HAP-1 (cell line): Measurements from ENCODE around the gene SP140L.

Experiments used
- DNase-seq, 2 experiments: peaks; one replicate each; pipeline ENCODE4 v3.0.0-alpha.2; 2016 to 2020; ENCODE audit warnings: low spot score in 2 of 2
- H3K27me3 ChIP-seq: fragments of 250-450 bp; sonication (Bioruptor Pico); 2 replicates; pipeline ENCODE4 v1.5.1; 2020; ENCODE audit warnings: low read depth, mild to moderate bottlenecking, moderate library complexity
- H3K36me3 ChIP-seq: fragments of 250-450 bp; sonication (Bioruptor Pico); replicated peaks from 2 replicates; pipeline ENCODE4 v1.5.1; 2020; ENCODE audit warnings: mild to moderate bottlenecking
- H3K4me1 ChIP-seq: fragments of 250-450 bp; sonication (Bioruptor Pico); 2 replicates; pipeline ENCODE4 v1.5.1; 2020; ENCODE audit warnings: mild to moderate bottlenecking
- H3K4me3 ChIP-seq: fragments of 250-450 bp; sonication (Bioruptor Pico); 2 replicates; pipeline ENCODE4 v1.5.1; 2020; ENCODE audit warnings: mild to moderate bottlenecking, moderate library complexity
- H3K9me3 ChIP-seq: fragments of 250-450 bp; sonication (Bioruptor Pico); 2 replicates; pipeline ENCODE4 v1.5.1; 2020; ENCODE audit warnings: mild to moderate bottlenecking, moderate library complexity
- in situ Hi-C: fragments of 300-500 bp; cut with MboI; formaldehyde crosslinking; loops from 3 replicates; pipeline ENCODE4 v1.14.3; 2020; ENCODE audit warnings: low sequenced_read_pairs, inconsistent platforms, mixed read lengths

Gene SP140L

DNA sequence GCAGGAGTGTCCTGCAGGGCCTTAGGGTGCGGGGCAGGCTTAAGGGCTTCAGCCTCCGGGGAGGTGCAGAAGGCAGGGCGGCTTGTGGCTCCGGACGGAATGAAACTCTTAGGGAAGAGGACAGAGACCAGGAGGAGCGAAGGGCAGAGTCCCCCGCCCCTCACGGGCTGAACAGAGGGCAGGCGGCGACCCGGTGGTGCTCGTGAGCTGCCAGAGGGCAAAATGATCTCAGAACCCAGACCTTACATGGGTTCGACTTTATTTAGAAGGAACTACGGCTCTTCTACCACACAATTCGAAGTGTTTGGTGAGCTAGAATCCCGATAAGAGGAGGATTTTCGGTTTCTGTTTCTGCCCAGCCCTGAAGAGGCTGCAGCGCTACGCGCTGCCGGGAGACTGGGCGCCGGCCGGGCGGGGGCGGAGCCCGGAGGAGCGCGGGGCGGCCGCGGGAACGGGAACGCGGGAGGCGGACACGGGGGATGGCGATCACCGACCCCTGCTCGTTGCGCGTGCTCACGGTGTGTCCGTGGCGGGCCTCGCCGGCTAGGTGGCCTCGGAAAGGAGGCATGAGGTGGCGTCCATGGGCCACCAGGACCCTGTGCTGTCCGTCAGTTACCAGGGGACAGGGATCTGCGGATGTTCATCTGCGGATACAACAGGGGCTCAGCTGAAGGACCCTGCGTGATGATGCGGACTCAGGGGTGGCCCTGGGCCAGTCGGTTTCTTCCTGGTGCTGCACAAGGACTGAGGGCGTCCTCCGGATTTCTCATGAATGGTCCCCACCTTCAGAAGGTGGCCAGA lies 84.8 kb downstream of the SP140L start:
- Histone ChIP-seq H3K4me3 (peak overlapping the region; percentile 34), H3K27me3 (no peaks in the 10 kb centered on the region), H3K9me3 (no peaks in the 10 kb centered on the region), H3K36me3 (no peaks in the 10 kb centered on the region), H3K4me1 (peaks cover 2% of the 10 kb centered on the region; the same call in 1 of the 2 replicates)
- DNase-seq = peak; percentile 31 to 61
- in situ Hi-C loops = no loop called here

DNA sequence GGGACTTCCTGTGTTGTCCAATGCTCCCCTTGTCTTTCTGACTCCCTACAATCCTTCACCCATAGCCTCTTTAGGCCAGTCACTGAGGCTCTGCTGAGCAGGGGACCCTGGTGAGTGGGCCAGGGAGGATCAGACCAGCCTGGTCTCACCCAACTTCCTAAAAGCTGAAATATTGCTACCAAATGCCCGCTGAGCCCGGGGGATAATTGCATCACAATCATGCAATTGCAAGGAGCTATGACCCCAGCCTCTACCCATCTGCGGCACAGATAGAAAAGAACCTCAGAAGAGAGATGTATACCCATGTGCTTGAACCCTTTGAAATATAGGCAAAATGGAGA lies 85.3 kb downstream of the SP140L start:
- DNase-seq = no peak
- Histone ChIP-seq H3K27me3 (0 out of 2 replicates have a peak, but pooled peaks cover under 1% of the 10 kb centered on the region), H3K9me3 (no peaks in the 10 kb centered on the region), H3K36me3 (no peaks in the 10 kb centered on the region), H3K4me3 (peak overlapping the region; percentile 34; the same call in 1 of the 2 replicates), H3K4me1 (peaks cover 2% of the 10 kb centered on the region; the same call in 1 of the 2 replicates)
- in situ Hi-C loops = no loop called here

DNA sequence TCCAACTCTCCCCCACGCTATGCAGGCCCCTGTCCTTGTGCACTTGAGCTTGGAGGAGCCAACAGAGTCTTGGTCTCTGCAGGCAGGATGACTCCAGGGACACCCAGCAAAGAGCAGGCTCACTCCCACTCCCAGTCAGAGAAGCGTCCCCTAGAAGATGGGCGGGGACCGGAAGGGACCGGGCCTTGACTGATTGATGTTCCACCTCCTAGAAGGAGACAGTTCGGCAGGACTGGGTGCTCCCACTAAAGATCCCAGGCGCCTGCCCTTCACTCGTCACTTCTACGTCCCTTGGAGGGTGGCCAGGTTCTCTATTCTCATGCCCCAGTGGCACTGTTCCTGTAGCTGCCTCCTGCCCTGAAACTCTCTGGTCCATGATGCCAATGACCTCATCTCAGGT lies 85.9 kb downstream of the SP140L start:
- 0 out of 2 replicates have a peak, but pooled peaks cover 3% of the 10 kb centered on the region for H3K27me3 ChIP-seq
- no peak overlapping the region for H3K4me3 ChIP-seq
- H3K4me1 ChIP-seq = peaks cover 2% of the 10 kb centered on the region; the same call in 1 of the 2 replicates
- H3K9me3 ChIP-seq = no peaks in the 10 kb centered on the region
- in situ Hi-C loops = no loop called here
- no peaks in the 10 kb centered on the region for H3K36me3 ChIP-seq
- no peak for DNase-seq

DNA sequence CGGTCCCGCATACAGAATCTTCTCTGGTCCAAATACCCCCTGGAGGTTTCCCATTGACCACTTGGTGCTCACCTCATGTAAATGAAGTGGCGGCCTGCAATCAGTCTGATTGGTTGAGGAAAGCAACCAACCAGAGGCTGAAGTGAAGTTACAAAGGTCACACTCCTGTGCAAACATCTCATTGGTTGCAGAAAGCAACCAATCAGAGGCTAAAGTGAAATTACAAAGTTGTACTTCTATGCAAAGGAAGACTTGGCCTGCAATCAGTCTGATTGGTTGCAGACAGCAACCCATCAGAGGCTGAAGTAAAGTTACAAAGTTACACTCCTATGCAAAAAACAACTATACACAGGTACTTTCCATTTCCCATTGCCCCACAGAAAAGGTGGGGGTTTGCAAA lies 86.5 kb downstream of the SP140L start:
- DNase-seq = no peak
- Histone ChIP-seq H3K4me3 (no peak overlapping the region), H3K27me3 (0 out of 2 replicates have a peak, but pooled peaks cover 3% of the 10 kb centered on the region), H3K36me3 (no peaks in the 10 kb centered on the region), H3K4me1 (peaks cover 2% of the 10 kb centered on the region; the same call in 1 of the 2 replicates), H3K9me3 (no peaks in the 10 kb centered on the region)
- in situ Hi-C loops = no loop called here

DNA sequence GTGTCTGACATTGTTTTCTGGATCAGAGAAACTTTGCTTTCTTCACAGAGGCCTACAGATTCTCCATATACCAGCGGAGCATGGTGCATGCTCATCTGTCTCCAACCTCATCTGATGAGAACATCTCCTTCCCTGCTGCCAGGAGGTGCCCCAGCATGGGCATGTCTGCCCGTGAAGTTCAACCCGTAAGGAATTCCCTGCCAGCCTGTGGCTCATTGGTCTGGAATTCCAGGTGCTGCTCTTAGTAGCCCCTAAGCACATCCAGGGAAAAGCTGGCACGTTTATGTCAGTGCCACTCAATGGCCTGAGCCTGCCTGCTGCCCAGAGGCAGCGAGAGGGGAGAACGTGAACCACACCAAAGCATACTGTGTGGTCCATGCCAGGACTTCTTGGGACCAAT lies 87.3 kb downstream of the SP140L start:
- no peak overlapping the region for H3K4me3 ChIP-seq
- H3K9me3 ChIP-seq = no peaks in the 10 kb centered on the region
- no peaks in the 10 kb centered on the region for H3K36me3 ChIP-seq
- in situ Hi-C loops = no loop called here
- H3K4me1 ChIP-seq = peaks cover 2% of the 10 kb centered on the region; the same call in 1 of the 2 replicates
- 0 out of 2 replicates have a peak, but pooled peaks cover 3% of the 10 kb centered on the region for H3K27me3 ChIP-seq
- no peak for DNase-seq

DNA sequence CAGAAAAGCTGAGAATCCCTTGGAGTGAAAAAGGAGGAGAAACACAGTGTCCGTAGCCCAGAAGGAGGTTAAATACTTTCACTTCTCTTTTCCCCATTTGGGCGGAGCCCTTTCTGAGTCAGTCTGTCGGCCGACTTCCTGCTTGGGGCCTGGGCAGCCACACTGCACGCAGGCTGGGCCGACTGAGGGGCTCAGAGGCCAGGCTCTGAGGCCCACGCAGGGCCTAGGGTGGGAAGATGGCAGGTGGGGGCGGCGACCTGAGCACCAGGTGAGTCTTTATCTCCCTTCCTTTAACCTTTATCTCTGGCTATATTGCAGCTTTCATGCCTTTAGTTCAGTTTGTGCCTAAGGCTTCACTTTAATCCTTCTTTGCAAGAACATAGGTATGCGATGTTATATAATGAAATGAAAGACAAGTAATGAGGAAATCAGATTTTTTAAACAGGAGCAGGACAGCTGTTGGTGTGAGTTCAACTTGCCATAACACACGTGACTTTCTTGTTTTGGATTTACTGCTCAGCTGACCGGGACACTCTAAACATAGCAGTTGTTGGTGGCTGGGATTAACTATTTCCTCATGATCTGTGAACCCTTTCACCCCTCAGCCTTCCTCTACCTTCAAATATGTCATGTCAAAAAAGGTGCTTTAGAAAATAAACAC lies 89.2 kb downstream of the SP140L start, which contains the start of gene SP100:
Gene SP100 (plus strand): TSS at position 141 of the 661 bp plus-strand sequence. CDS start 96 bp downstream, at position 237.
- no peaks in the 10 kb centered on the region for H3K36me3 ChIP-seq
- no peak within 1 kb of the TSS for H3K4me3 ChIP-seq
- no peaks in the 10 kb centered on the region for H3K9me3 ChIP-seq
- 0 out of 2 replicates have a peak, but pooled peaks cover 3% of the 10 kb centered on the region for H3K27me3 ChIP-seq
- peaks cover 2% of the 10 kb centered on the region; the same call in 1 of the 2 replicates for H3K4me1 ChIP-seq
- in situ Hi-C loops = no loop called here
- no peak for DNase-seq

DNA sequence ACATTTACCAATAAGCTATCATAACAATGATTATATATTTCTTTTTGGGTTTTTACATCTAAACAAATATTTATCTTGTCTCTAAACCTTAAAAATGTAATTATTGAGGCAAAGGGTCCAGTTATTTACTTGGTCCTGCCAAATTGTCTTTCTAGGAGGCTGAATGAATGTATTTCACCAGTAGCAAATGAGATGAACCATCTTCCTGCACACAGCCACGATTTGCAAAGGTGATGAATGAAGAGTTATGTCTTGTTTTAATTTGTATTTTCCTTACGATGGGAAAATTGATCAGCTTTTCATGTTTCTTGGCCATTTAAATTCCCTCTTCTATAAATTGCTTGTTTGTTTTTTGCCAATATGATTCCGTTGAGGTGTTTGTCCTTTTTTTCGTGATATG lies 90.4 kb downstream of the SP140L start:
- H3K4me3 ChIP-seq = no peak overlapping the region
- no peaks in the 10 kb centered on the region for H3K4me1 ChIP-seq
- DNase-seq = no peak
- no peaks in the 10 kb centered on the region for H3K36me3 ChIP-seq
- in situ Hi-C loops = no loop called here
- H3K9me3 ChIP-seq = no peaks in the 10 kb centered on the region
- 0 out of 2 replicates have a peak, but pooled peaks cover 3% of the 10 kb centered on the region for H3K27me3 ChIP-seq

DNA sequence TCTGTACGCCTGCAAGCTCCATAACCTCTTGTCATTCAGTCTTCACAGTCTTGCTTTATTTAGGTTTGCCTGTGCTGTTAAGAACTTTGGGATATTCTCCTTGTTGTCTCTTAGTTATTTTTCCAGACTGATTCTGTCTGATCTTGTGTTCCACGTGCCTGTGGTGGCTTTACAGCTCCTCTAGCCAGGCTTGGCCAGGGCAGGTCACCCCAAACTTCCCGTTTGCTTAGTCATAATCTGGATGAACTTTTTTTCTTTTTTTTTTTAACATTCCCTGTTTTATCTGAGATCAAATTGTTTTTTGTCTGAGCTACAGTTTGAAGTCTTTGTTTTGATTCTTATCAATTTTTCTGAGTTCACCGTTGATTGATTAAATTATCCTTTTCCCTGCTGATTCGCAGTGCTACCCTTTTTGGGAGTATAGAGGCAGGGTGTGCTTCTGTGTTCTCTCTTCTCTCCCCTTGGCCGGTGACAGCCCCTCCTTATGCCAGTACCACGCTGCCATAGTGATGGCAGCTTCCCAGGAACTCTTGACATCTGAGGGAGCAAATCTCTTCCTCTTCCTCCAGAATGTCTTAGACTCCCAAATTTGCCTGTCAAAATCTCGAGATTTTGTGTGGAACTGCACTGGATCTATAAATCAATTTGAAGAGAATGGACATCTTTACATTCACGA lies 91.5 kb downstream of the SP140L start:
- Histone ChIP-seq H3K9me3 (no peaks in the 10 kb centered on the region), H3K36me3 (no peaks in the 10 kb centered on the region), H3K27me3 (0 out of 2 replicates have a peak, but pooled peaks cover 3% of the 10 kb centered on the region), H3K4me1 (no peaks in the 10 kb centered on the region), H3K4me3 (no peak overlapping the region)
- in situ Hi-C loops = no loop called here
- DNase-seq = no peak

DNA sequence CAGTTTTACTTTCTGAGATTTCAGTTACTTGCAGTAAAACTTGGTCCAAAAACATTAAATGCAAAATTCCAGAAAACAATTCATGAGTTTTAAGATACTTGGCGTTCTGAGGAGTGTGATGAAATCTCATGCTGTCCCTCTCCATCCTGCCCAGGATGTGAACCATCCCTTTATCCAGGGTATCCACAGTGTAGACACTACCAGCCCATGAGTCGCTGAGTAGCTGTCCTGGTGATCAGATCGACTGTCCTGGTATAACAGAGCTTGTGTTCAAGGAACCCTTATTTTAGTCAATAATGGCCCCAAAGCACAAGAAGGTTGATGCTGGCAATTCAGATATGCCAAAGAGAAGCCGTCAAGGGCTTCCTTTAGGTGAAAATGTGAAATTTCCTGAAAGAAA lies 92.2 kb downstream of the SP140L start:
- in situ Hi-C loops = no loop called here
- Histone ChIP-seq H3K27me3 (0 out of 2 replicates have a peak, but pooled peaks cover 3% of the 10 kb centered on the region), H3K4me1 (no peaks in the 10 kb centered on the region), H3K4me3 (no peak overlapping the region), H3K36me3 (no peaks in the 10 kb centered on the region), H3K9me3 (no peaks in the 10 kb centered on the region)
- no peak for DNase-seq

DNA sequence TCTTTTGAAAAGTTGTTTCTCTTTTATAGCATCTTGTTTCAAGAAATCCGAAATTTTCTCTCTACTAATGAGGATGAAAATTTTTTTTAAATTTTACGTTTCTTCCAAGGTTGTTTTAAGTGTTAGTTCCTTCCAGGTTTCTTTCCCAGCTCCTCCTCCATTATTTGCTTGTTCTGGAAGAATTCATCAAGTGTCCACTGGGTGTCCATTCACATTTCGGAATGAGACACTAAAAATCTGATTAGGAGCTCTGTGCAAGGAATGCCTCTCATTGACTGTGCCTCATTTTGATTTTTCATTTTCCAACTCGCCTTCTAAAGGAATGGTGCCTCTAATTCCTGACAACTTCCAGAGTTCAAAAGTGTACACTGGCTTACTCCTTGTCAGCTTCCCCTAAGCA lies 95.2 kb downstream of the SP140L start:
- Histone ChIP-seq H3K36me3 (no peaks in the 10 kb centered on the region), H3K4me3 (no peak overlapping the region)

DNA sequence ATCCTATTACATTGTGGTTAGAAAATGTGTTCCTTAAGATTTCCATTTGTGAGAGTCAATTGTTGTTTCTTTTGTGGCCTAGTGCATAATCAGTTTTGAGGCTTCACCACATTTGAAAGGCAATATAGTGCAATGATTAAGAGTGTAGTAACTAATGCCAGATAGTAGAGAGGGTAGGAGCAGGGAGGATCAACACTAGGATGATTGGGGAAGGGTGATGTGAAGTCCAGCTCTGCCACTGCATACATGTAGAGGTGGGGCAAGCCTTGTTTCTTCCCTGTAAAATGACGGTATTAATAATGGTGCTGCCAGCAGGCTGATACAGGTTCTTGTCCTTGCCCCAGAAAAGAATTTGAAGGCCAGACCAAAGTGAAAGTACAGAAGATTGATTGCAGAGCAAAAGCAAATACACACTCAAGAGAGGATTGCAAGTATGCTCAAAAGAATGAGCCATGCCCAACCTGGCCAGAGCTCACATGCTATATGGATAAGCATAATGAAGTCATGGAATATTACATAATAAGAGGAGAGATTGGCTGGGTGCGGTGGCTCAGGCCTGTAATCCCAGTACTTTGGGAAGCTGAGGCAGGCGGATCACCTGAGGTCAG lies 97.0 kb downstream of the SP140L start:
- DNase-seq = no peak
- no peaks in the 10 kb centered on the region for H3K9me3 ChIP-seq
- H3K4me1 ChIP-seq = no peaks in the 10 kb centered on the region
- in situ Hi-C loops = no loop called here
- H3K27me3 ChIP-seq = no peaks in the 10 kb centered on the region
- H3K4me3 ChIP-seq = no peak overlapping the region
- H3K36me3 ChIP-seq = no peaks in the 10 kb centered on the region

More for the DNA sequence above, 95.2 kb downstream of the SP140L start:
- in situ Hi-C loops = no loop called here
- Histone ChIP-seq H3K9me3 (no peaks in the 10 kb centered on the region), H3K27me3 (0 out of 2 replicates have a peak, but pooled peaks cover 3% of the 10 kb centered on the region), H3K4me1 (no peaks in the 10 kb centered on the region)
- no peak for DNase-seq

DNA sequence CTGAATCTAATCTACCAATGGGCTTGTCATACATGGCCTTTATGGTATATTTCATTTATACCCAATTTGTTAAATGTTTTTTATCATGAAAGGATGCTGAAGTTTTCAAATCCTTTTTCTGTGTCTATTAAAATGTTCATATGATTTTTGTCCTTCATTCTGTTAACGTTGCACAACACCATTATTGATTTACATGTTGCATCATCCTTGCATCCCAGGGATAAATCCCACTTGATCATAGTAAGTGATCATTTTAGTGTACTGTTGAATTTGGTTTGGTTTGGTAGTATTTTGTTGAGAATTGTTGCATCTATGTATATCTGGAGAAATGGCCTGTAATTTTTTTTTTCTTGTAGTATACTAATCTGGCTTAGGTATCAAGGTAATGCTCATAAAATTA lies 98.4 kb downstream of the SP140L start:
- Histone ChIP-seq H3K9me3 (no peaks in the 10 kb centered on the region), H3K4me3 (no peak overlapping the region), H3K4me1 (no peaks in the 10 kb centered on the region), H3K36me3 (no peaks in the 10 kb centered on the region), H3K27me3 (no peaks in the 10 kb centered on the region)
- in situ Hi-C loops = no loop called here
- DNase-seq = no peak

DNA sequence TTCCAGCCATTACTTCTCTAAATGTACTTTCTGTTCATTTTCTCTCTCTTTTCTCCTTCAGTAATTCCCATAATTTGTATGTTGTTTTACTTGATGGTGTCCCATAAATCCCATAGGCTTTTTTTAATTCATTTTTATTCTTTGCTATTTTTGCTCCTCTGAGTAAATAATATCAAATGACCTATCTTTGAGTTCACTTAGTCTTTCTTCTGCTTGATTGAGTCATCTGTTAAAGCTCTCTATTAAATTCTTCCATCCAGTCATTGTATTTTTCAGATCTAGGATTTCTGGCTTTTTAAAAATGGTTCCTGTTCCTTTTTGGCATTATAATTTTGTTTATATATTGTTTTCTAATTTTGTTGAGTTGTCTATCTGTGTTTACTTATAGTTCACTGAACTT lies 102.5 kb downstream of the SP140L start:
- H3K27me3 ChIP-seq = no peaks in the 10 kb centered on the region
- no peaks in the 10 kb centered on the region for H3K4me1 ChIP-seq
- DNase-seq = no peak
- in situ Hi-C loops = no loop called here
- no peaks in the 10 kb centered on the region for H3K9me3 ChIP-seq
- no peak overlapping the region for H3K4me3 ChIP-seq
- H3K36me3 ChIP-seq = no peaks in the 10 kb centered on the region
